Astrocyte of the spinal cord (primary cell): ENCODE results near the gene ADK.
"Not testable (repeated sequence)": the region's sequence is repeated elsewhere in the genome, so short reads cannot be mapped to it uniquely, and the experiment has no call there.

Source experiments
- DNase-seq: peaks from one replicate; pipeline ENCODE4 v3.0.0; 2011; ENCODE audit warnings: low read depth, low spot score
- H3K4me3 ChIP-seq: 2 replicates; pipeline ENCODE4 v1.5.1; 2011; ENCODE audit warnings: low read depth, mild to moderate bottlenecking, low read length, moderate library complexity
- CTCF ChIP-seq: IDR thresholded peaks from 2 replicates; pipeline ENCODE4 v1.5.1; 2012; ENCODE audit warnings: low read depth, mild to moderate bottlenecking, low read length, inconsistent platforms
- in situ Hi-C: cut with HindIII; loops from 2 replicates; pipeline ENCODE4 v1.10.0; 2017; ENCODE audit warnings: low sequenced_read_pairs

ADK gene

GRCh38 chr10:74289951-74290350 lies 138.9 kb downstream of the ADK start:
- in situ Hi-C loops: no loop called here
- no peak overlapping the region for H3K4me3 ChIP-seq
- DNase-seq: no peak
- TF ChIP-seq CTCF: no peak

GRCh38 chr10:74290708-74291107 lies 139.7 kb downstream of the ADK start:
- in situ Hi-C loops: no loop called here
- peak; percentile 80 for DNase-seq
- TF ChIP-seq CTCF: no peak
- no peak overlapping the region for H3K4me3 ChIP-seq

GRCh38 chr10:74292871-74293427 lies 141.9 kb downstream of the ADK start:
- no peak overlapping the region for H3K4me3 ChIP-seq

GRCh38 chr10:74293686-74294371 lies 142.8 kb downstream of the ADK start:
- TF ChIP-seq CTCF: no peak
- no peak overlapping the region for H3K4me3 ChIP-seq
- peak; percentile 74 for DNase-seq
- in situ Hi-C loops: no loop called here

More at GRCh38 chr10:74292871-74293427, 141.9 kb downstream of the ADK start:
- in situ Hi-C loops: no loop called here
- peak; percentile 81 for DNase-seq
- TF ChIP-seq CTCF: no peak

- TF ChIP-seq CTCF: no peak
- DNase-seq: no peak
- in situ Hi-C loops: no loop called here
- H3K4me3 ChIP-seq: no peak overlapping the region
Measured at GRCh38 chr10:74297389-74298080, 146.5 kb downstream of the ADK start.

GRCh38 chr10:74300074-74300621 lies 149.1 kb downstream of the ADK start:
- DNase-seq, H3K4me3 ChIP-seq, in situ Hi-C loops: not testable (repeated sequence)

GRCh38 chr10:74300666-74301065 lies 149.6 kb downstream of the ADK start:
- TF ChIP-seq CTCF: no peak
- H3K4me3 ChIP-seq: no peak overlapping the region
- no peak for DNase-seq
- in situ Hi-C loops: no loop called here
